ENCODE measurements around the gene HAND1.

GRCh38 chr5:154514331-154514730 is 36.3 kb upstream of the HAND1 start:
- no peak for TF ChIP-seq CTCF (IDR thresholded peaks at IDR 0.05 in 4 of 5, conservative IDR thresholded peaks at IDR 0.05 in 1 of 5)
- TF ChIP-seq POLR2A (IDR thresholded peaks at IDR 0.05), result no peak
